IMR-90 (cell line): ENCODE results near the gene FANCG. TPM values are rescaled to one million over a fixed set of nuclear protein-coding genes. Genes with fewer than 3 reads are reported as not detected.

ENCODE experiments used
- ATAC-seq: fragments of 200-7000 bp; cut with Tn5 transposase; 2 replicates; pipeline ENCODE4 v1.9.1; 2020; ENCODE audit warnings: low read depth, mild to moderate bottlenecking, moderate library complexity
- BruUV-seq: library from RNA; stranded (reverse); fragments of 400-500 nt; replicated peaks from 2 replicates; lab custom pipeline; 2021; lab: Mats Ljungman, UMichigan
- CTCF ChIA-PET: fragments of 300-600 bp; formaldehyde crosslinking; extraction: SDS; loops from one replicate; lab custom pipeline; 2021; ENCODE audit warnings: antibody characterized with exemption; lab: Yijun Ruan, JAX
- POLR2A ChIA-PET: fragments of 300-600 bp; sonication (Branson Sonifier 250); formaldehyde crosslinking; loops from one replicate; lab custom pipeline; 2022; ENCODE audit warnings: antibody characterized with exemption; ENCODE audit not compliant: unreplicated experiment; lab: Charles Lee
- DNase-seq: peaks from one replicate; pipeline ENCODE4 v3.0.0; 2013
- H2AFZ ChIP-seq: replicated peaks from 2 replicates; pipeline ENCODE3; 2013; ENCODE audit warnings: low read length, mild to moderate bottlenecking; ENCODE audit not compliant: poor library complexity
- H2AK5ac ChIP-seq: 2 replicates; pipeline ENCODE4 v1.6.1; 2013; ENCODE audit warnings: low read depth, low read length, inconsistent platforms
- H2AK9ac ChIP-seq: replicated peaks from 2 replicates; pipeline ENCODE3; 2013; ENCODE audit warnings: mild to moderate bottlenecking, low read depth, low read length, moderate library complexity; ENCODE audit not compliant: poor library complexity
- H2BK120ac ChIP-seq: 2 replicates; pipeline ENCODE4 v1.6.1; 2013; ENCODE audit warnings: low read depth, low read length, inconsistent platforms
- H2BK15ac ChIP-seq: 3 replicates; pipeline ENCODE4 v1.6.1; 2013; ENCODE audit warnings: low read depth, low read length, inconsistent platforms
- H2BK20ac ChIP-seq: 2 replicates; pipeline ENCODE4 v1.6.1; 2013; ENCODE audit warnings: low read depth, mild to moderate bottlenecking, inconsistent platforms, low read length, moderate library complexity
- H2BK5ac ChIP-seq: 2 replicates; pipeline ENCODE4 v1.6.1; 2013; ENCODE audit warnings: mild to moderate bottlenecking, low read depth, low read length, inconsistent platforms; ENCODE audit not compliant: poor library complexity, severe bottlenecking
- H3K14ac ChIP-seq: replicated peaks from 2 replicates; pipeline ENCODE4 v1.6.1; 2013; ENCODE audit warnings: low read depth, low read length, inconsistent platforms
- H3K18ac ChIP-seq: 2 replicates; pipeline ENCODE4 v1.6.1; 2013; ENCODE audit warnings: low read depth, low read length, control low read depth
- H3K23ac ChIP-seq: 2 replicates; pipeline ENCODE4 v1.6.1; 2013; ENCODE audit warnings: low read depth, low read length, inconsistent platforms
- H3K27ac ChIP-seq: 2 replicates; pipeline ENCODE4 v1.5.1; 2013; ENCODE audit warnings: mild to moderate bottlenecking, control low read depth, low read length; ENCODE audit not compliant: insufficient read depth
- H3K27me3 ChIP-seq: 2 replicates; pipeline ENCODE4 v1.6.1; 2013; ENCODE audit warnings: low read length; ENCODE audit not compliant: control insufficient read depth, insufficient read depth
- H3K36me3 ChIP-seq: 2 replicates; pipeline ENCODE4 v1.6.1; 2013; ENCODE audit warnings: low read length, mixed read lengths; ENCODE audit not compliant: control insufficient read depth, insufficient read depth
- H3K4ac ChIP-seq: 2 replicates; pipeline ENCODE4 v1.6.1; 2013; ENCODE audit warnings: low read depth, low read length, inconsistent platforms
- H3K4me1 ChIP-seq: 2 replicates; pipeline ENCODE4 v1.6.1; 2013; ENCODE audit warnings: low read length, mixed read lengths; ENCODE audit not compliant: control insufficient read depth, insufficient read depth
- H3K4me2 ChIP-seq: 2 replicates; pipeline ENCODE4 v1.6.1; 2013; ENCODE audit warnings: low read depth, mild to moderate bottlenecking, control low read depth, low read length, moderate library complexity
- H3K4me3 ChIP-seq: 2 replicates; pipeline ENCODE4 v1.5.1; 2013; ENCODE audit warnings: low read depth, mild to moderate bottlenecking, control low read depth, low read length, moderate library complexity; ENCODE audit not compliant: insufficient read depth
- H3K56ac ChIP-seq: 2 replicates; pipeline ENCODE4 v1.6.1; 2013; ENCODE audit warnings: low read length, inconsistent platforms; ENCODE audit not compliant: insufficient read depth; ENCODE audit errors: extremely low read depth
- H3K79me1 ChIP-seq, 2 experiments: 2 replicates each; pipeline ENCODE4 v1.6.1; 2013; ENCODE audit warnings: low read length in 2 of 2, inconsistent platforms in 1 of 2, low read depth in 1 of 2
- H3K9ac ChIP-seq: 2 replicates; pipeline ENCODE4 v1.6.1; 2013; ENCODE audit warnings: low read depth, low read length, control low read depth
- H3K9me1 ChIP-seq: 2 replicates; pipeline ENCODE4 v1.6.1; 2013; ENCODE audit warnings: low read length, inconsistent platforms; ENCODE audit not compliant: insufficient read depth
- H3K9me3 ChIP-seq: 2 replicates; pipeline ENCODE4 v1.6.1; 2013; ENCODE audit warnings: low read length; ENCODE audit not compliant: control insufficient read depth, insufficient read depth
- H4K20me1 ChIP-seq: 2 replicates; pipeline ENCODE4 v1.6.1; 2013; ENCODE audit warnings: low read length, inconsistent platforms; ENCODE audit not compliant: insufficient read depth
- H4K5ac ChIP-seq: 2 replicates; pipeline ENCODE4 v1.6.1; 2013; ENCODE audit warnings: mild to moderate bottlenecking, low read depth, low read length, control low read depth
- H4K8ac ChIP-seq, 2 experiments: 2 replicates each; pipeline ENCODE4 v1.6.1; 2013; ENCODE audit warnings: low read depth in 2 of 2, low read length in 2 of 2, control low read depth in 1 of 2, inconsistent platforms in 1 of 2
- H4K91ac ChIP-seq: 2 replicates; pipeline ENCODE4 v1.6.1; 2013; ENCODE audit warnings: low read depth, low read length, inconsistent platforms; ENCODE audit not compliant: insufficient read depth
- CEBPB ChIP-seq: IDR thresholded peaks from 2 replicates; pipeline ENCODE4 v1.6.1; 2012; ENCODE audit warnings: low read depth, low read length, improper control_type of control experiment
- MXI1 ChIP-seq: IDR thresholded peaks from 2 replicates; pipeline ENCODE4 v1.6.1; 2012; ENCODE audit warnings: low read depth, mild to moderate bottlenecking, low read length, moderate library complexity, borderline replicate concordance
- RFX5 ChIP-seq: IDR thresholded peaks from 2 replicates; pipeline ENCODE4 v1.8.0; 2012; ENCODE audit warnings: low read depth, mild to moderate bottlenecking, low read length, moderate library complexity
- WGBS, 2 experiments: methylation state at CpG; one replicate each; pipeline versions ENCODE4 v1.1.5 to v1.1.7; 2013; ENCODE audit warnings: missing lambda C conversion rate in 2 of 2; ENCODE audit not compliant: insufficient read length in 1 of 2; ENCODE audit errors: extremely low coverage in 2 of 2; 5-methylcytosine and 5-hydroxymethylcytosine counted together
- dilution Hi-C: fragments of 300-500 bp; cut with HindIII; formaldehyde crosslinking; loops from one replicate; pipeline ENCODE4 v1.14.3; 2018; ENCODE audit warnings: low sequenced_read_pairs; ENCODE audit not compliant: unreplicated experiment
- in situ Hi-C: fragments of 300-500 bp; cut with MboI; formaldehyde crosslinking; loops from 3 replicates; pipeline ENCODE4 v1.14.3; 2019; ENCODE audit warnings: low sequenced_read_pairs, inconsistent platforms, mixed read lengths
- intact Hi-C: fragments of 100-400 bp; cut with micrococcal nuclease; formaldehyde crosslinking; loops from 2 replicates; pipeline ENCODE4 v1.10.0; 2022
- polyA plus RNA-seq, 3 experiments: library from polyadenylated mRNA; depleted of rRNA; stranded (reverse); fragments of >200 nt; gene quantifications; 2 replicates each; pipeline ENCODE4 v1.2.3, GENCODE V29; 2012; ENCODE audit warnings: low replicate concordance in 1 of 3
- total RNA-seq: library from RNA; depleted of rRNA; stranded (reverse); fragments of >200 nt; gene quantifications from 2 replicates; pipeline ENCODE4 v1.2.3, GENCODE V29; 2012
- TF ChIP-seq, protein P1 (sequence below): fragments of 150-350 bp; IDR thresholded peaks from 2 replicates; pipeline ENCODE4 v1.6.1; 2016; ENCODE audit warnings: low read depth, mild to moderate bottlenecking, low read length, moderate library complexity, borderline replicate concordance
- TF ChIP-seq, protein P2 (sequence below): conservative IDR thresholded peaks from 2 replicates; pipeline ENCODE4 v1.5.1; 2012; ENCODE audit warnings: mild to moderate bottlenecking, low read depth, low read length, improper control_type of control experiment

Gene FANCG
- total and polyA plus RNA-seq, 2 of the 4 experiments (the other 2 are of a cell fraction), result 16.1 to 19.3 TPM

DNA sequence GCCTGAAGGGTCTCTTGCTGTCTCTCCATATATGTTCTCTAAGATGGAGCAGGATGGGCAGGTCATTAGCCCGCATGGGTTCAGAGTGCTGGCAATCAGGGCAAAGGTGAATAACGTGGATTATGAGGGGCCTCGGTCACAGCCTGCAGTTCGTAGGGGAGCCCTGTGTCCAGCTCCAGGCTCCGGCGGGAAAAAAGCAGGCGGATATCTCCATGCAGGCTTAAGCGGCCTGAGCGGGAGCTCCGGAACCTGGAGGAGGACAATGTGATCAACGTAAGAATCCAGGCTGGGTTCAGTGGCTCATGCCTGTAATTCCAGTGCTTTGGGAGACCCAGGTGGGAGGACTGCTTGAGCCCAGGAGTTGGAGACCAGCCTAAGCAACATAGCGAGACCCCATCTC is 25.4 kb upstream of the FANCG start:
- in situ Hi-C loops, result no loop called here
- no TSS peak for BruUV-seq
- Histone ChIP-seq H4K20me1 (peaks cover 6% of the 10 kb centered on the region; the same call in 1 of the 2 replicates), H3K36me3 (peaks cover 48% of the 10 kb centered on the region), H2BK5ac (no peak overlapping the region), H4K91ac (no peak overlapping the region), H4K5ac (no peak overlapping the region), H3K4ac (no peak overlapping the region), H3K4me3 (no peak overlapping the region), H3K18ac (no peak overlapping the region), H2BK20ac (no peak overlapping the region), H3K27ac (no peak overlapping the region), H3K9me3 (no peaks in the 10 kb centered on the region), H3K79me1 (peaks cover 25 to 44% of the 10 kb centered on the region in 2 experiments), H3K9me1 (peaks cover 24% of the 10 kb centered on the region), H2AFZ (no peak overlapping the region), H2AK5ac (no peak overlapping the region), H3K9ac (no peak overlapping the region), H3K4me2 (no peak overlapping the region), H2AK9ac (no peak overlapping the region), H4K8ac (no peak overlapping the region), H3K14ac (no peak overlapping the region), H3K4me1 (peaks cover 10% of the 10 kb centered on the region), H3K27me3 (no peaks in the 10 kb centered on the region), H3K23ac (no peak overlapping the region), H3K56ac (no peak overlapping the region), H2BK120ac (no peak overlapping the region), H2BK15ac (no peak overlapping the region)
- TF ChIP-seq, protein P1, sequence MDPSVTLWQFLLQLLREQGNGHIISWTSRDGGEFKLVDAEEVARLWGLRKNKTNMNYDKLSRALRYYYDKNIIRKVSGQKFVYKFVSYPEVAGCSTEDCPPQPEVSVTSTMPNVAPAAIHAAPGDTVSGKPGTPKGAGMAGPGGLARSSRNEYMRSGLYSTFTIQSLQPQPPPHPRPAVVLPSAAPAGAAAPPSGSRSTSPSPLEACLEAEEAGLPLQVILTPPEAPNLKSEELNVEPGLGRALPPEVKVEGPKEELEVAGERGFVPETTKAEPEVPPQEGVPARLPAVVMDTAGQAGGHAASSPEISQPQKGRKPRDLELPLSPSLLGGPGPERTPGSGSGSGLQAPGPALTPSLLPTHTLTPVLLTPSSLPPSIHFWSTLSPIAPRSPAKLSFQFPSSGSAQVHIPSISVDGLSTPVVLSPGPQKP, result no peak
- TF ChIP-seq RFX5, result no peak
- TF ChIP-seq, protein P2, sequence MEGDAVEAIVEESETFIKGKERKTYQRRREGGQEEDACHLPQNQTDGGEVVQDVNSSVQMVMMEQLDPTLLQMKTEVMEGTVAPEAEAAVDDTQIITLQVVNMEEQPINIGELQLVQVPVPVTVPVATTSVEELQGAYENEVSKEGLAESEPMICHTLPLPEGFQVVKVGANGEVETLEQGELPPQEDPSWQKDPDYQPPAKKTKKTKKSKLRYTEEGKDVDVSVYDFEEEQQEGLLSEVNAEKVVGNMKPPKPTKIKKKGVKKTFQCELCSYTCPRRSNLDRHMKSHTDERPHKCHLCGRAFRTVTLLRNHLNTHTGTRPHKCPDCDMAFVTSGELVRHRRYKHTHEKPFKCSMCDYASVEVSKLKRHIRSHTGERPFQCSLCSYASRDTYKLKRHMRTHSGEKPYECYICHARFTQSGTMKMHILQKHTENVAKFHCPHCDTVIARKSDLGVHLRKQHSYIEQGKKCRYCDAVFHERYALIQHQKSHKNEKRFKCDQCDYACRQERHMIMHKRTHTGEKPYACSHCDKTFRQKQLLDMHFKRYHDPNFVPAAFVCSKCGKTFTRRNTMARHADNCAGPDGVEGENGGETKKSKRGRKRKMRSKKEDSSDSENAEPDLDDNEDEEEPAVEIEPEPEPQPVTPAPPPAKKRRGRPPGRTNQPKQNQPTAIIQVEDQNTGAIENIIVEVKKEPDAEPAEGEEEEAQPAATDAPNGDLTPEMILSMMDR, result no peak
- no peak for TF ChIP-seq CEBPB
- no peak for TF ChIP-seq MXI1
- ATAC-seq (no peak), DNase-seq (no peak)
- CTCF ChIA-PET, result no interaction called here
- dilution Hi-C loops, result no loop called here
- WGBS, 2 experiments, result 93% methylated on average over 10 of the region's 12 CpGs; no CpG with 5 or more reads in 1 of the 2 experiments
- intact Hi-C loops, result no loop called here
- POLR2A ChIA-PET, result no interaction called here
